ENCODE data around the gene UNC13D.
"Not testable (repeated sequence)": the region's sequence is repeated elsewhere in the genome, so short reads cannot be mapped to it uniquely, and the experiment has no call there.

DNA sequence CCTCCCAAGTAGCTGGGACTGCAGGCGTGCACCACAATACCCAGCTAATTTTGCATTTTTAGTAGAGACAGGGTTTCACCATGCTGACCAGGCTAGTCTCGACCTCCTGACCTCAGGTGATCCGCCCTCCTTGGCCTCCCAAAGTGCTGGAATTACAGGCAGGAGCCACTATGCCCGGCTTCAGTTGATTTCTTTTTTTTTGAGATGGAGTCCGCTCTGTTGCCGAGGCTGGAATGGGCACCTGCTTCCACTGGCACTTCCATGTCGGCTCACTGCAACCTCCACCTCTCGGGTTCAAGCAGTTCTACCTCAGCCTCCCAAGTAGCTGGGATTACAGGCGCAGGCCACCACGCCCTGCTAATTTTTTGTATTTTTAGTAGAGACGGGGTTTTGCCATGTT lies 33.4 kb downstream of the UNC13D start:
- not testable (repeated sequence) for TF ChIP-seq EZH2phosphoT487 (IDR thresholded peaks at IDR 0.05; ENCODE audit: insufficient read depth, low read depth); EZH2 (IDR thresholded peaks at IDR 0.05; ENCODE audit: insufficient read depth, poor library complexity, severe bottlenecking)

All from GM23248 (cell line).